Right lung (tissue), 5 donors: Measurements from ENCODE around the gene PLRG1. TPM values are rescaled to one million over a fixed set of nuclear protein-coding genes. Genes with fewer than 3 reads are reported as not detected.

ENCODE experiments used
- DNase-seq, 2 donors: peaks; one replicate each; pipeline ENCODE4 v3.0.0-alpha.2; 2013
- polyA plus RNA-seq, 5 donors: library from polyadenylated mRNA; unstranded; fragments of 120-200 nt; gene quantifications; one replicate each; pipeline versions ENCODE4 v1.2.1 to v1.2.3, GENCODE V29; 2013; ENCODE audit warnings: inconsistent platforms in 1 of 5, low replicate concordance in 1 of 5; ENCODE audit not compliant: insufficient read length in 5 of 5, insufficient read depth in 1 of 5

PLRG1 gene
- polyA plus RNA-seq, 5 donors, result 79.0 to 122 (median 112) TPM

GRCh38 chr4:154485127-154485773 lies 65.0 kb downstream of the PLRG1 start:
- no peak for DNase-seq

Other genes starting within 250 kb of the PLRG1 start
- 1 to 10 TPM; 1.2 to 3.2 (median 2.1) TPM for gene DCHS2, start 58.6 kb downstream of the PLRG1 start, polyA plus RNA-seq
- gene FGB, start 12.6 kb upstream of the PLRG1 start, polyA plus RNA-seq, result 10 to 100 TPM in 1 of 5 donors, under 1 TPM in 2, not detected in 2; 0.09 to 31.3 (median 0.14) TPM
- gene FGA, start 40.3 kb upstream of the PLRG1 start, polyA plus RNA-seq, result 10 to 100 TPM in 1 of 5 donors, not detected in 4; 17.5 TPM
- gene FGG, start 62.3 kb upstream of the PLRG1 start, polyA plus RNA-seq, result 10 to 100 TPM in 1 of 5 donors, under 1 TPM in 1, not detected in 3; 0.06 to 20.6 TPM
- gene LRAT, start 193.6 kb upstream of the PLRG1 start, polyA plus RNA-seq, result under 1 TPM; 0.10 to 0.49 (median 0.16) TPM
- gene RBM46, start 230.9 kb upstream of the PLRG1 start, polyA plus RNA-seq, result under 1 TPM in 1 of 5 donors, not detected in 4; 0.12 TPM